Lower leg skin (tissue), 4 donors: ENCODE measurements around the gene GMCL1. TPM values are rescaled to one million over a fixed set of nuclear protein-coding genes. Genes with fewer than 3 reads are reported as not detected.

Experiments used
- DNase-seq, 2 donors: peaks; one replicate each; pipeline ENCODE4 v3.0.0-alpha.2; 2019; ENCODE audit warnings: low spot score in 2 of 2
- H3K4me3 ChIP-seq: fragments of 200-600 bp; sonication (generic); 2 replicates; pipeline ENCODE4 v1.5.1; 2017; ENCODE audit warnings: mild to moderate bottlenecking, low read depth; ENCODE audit not compliant: poor library complexity, severe bottlenecking
- POLR2A ChIP-seq, 2 donors: fragments of 450-650 bp; IDR thresholded peaks; one replicate each; pipeline ENCODE4 v1.6.1; 2016 to 2017; ENCODE audit warnings: antibody characterized with exemption in 2 of 2, mild to moderate bottlenecking in 1 of 2, moderate library complexity in 1 of 2
- WGBS, 2 donors: methylation state at CpG; one replicate each; pipeline ENCODE4 v1.1.5; 2018; 5-methylcytosine and 5-hydroxymethylcytosine counted together
- intact Hi-C: fragments of 100-400 bp; cut with DNase I; formaldehyde crosslinking; loops from one replicate; pipeline ENCODE4 v1.15.0; 2023; ENCODE audit warnings: low total_unique reads
- total RNA-seq, 4 donors: library from RNA; depleted of rRNA; stranded (reverse); fragments of >200 nt; gene quantifications; one replicate each; pipeline ENCODE4 v1.1.0, GENCODE V29; 2016
- TF ChIP-seq, protein P1 (sequence below), 3 donors: fragments of 450-650 bp; IDR thresholded peaks; one replicate each; pipeline ENCODE4 v1.5.1; 2016; ENCODE audit warnings: antibody characterized with exemption in 3 of 3, mild to moderate bottlenecking in 3 of 3, moderate library complexity in 2 of 3

Gene GMCL1
- total RNA-seq, 4 donors from 2014 or later = 10.2 to 15.6 (median 12.1) TPM

DNA sequence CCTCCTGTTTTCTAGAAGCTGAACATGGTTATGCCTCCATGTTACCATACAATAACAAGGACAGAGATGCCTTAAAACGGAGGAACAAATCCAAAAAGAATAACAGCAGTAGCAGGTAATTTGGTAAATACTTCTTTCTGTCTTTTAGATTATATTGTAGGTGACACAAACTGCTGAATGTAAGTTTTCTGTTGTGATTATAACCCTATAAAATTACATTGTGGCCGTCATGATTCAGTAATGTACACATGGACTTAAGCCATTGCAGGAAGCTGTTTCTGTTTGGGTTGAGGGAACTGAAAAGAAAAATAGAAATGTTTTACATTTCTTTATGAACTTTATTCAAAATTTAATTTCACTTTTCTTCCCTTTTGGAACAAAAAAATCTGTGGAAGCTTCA is 86.6 kb downstream of the GMCL1 start:
- intact Hi-C loops = loop anchor here (5.0 kb wide), 1 partner anchor 156 kb away; no protein-coding TSS in a partner anchor
- TF ChIP-seq, protein P1, sequence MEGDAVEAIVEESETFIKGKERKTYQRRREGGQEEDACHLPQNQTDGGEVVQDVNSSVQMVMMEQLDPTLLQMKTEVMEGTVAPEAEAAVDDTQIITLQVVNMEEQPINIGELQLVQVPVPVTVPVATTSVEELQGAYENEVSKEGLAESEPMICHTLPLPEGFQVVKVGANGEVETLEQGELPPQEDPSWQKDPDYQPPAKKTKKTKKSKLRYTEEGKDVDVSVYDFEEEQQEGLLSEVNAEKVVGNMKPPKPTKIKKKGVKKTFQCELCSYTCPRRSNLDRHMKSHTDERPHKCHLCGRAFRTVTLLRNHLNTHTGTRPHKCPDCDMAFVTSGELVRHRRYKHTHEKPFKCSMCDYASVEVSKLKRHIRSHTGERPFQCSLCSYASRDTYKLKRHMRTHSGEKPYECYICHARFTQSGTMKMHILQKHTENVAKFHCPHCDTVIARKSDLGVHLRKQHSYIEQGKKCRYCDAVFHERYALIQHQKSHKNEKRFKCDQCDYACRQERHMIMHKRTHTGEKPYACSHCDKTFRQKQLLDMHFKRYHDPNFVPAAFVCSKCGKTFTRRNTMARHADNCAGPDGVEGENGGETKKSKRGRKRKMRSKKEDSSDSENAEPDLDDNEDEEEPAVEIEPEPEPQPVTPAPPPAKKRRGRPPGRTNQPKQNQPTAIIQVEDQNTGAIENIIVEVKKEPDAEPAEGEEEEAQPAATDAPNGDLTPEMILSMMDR (IDR thresholded peaks at IDR 0.05) = no peak
- no peak for TF ChIP-seq POLR2A (IDR thresholded peaks at IDR 0.05)
- 35 to 38% methylated on average over 2 of the region's 2 CpGs for WGBS, 2 donors
- H3K4me3 ChIP-seq = no peak overlapping the region
- DNase-seq = no peak

DNA sequence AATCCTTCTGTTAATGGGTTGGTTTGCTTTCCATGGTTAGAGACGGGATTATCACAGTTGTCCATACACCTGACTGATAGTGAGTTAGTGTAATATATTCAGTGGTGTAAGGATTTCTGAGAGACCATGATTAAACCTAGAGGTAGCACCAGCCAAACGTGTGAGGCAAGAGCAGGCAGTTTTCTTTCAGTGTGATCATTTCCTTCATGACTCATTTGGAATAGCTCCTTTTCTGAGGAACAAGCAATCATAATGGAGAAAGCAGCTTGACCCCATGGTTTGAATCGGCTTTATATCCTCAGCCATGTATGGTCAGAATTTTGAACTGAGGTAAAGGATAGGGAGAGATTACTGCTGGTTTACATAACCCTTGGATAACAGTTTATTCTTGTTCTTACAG is 88.4 kb downstream of the GMCL1 start:
- no peak for DNase-seq
- no peak overlapping the region for H3K4me3 ChIP-seq
- 36 to 39% methylated on average over 3 of the region's 3 CpGs for WGBS, 2 donors
- intact Hi-C loops = loop anchor here (5.0 kb wide), 1 partner anchor 154 kb away; no protein-coding TSS in a partner anchor
- TF ChIP-seq, protein P1 (IDR thresholded peaks at IDR 0.05) = no peak
- no peak for TF ChIP-seq POLR2A (IDR thresholded peaks at IDR 0.05)

DNA sequence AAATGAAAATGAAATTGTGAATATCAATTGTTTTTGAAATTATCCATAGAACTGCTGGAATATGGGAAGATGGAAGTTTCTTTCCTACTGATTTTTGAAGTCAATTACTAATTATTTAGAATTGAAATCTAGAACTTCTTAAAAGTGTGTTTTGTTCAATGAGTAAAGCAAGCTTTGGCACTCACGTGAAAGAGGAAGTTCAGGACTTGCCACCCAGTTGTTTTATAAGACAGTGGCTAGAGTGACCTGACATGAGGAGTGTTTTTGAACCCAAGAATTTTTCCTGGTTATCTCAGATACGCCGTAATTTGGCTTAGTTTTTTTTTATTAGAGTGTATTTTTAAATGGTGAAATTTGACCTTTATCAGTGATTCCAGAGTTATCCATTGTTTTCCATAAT is 88.9 kb downstream of the GMCL1 start:
- WGBS, 2 donors = 47 to 62% methylated on average over 3 of the region's 3 CpGs
- intact Hi-C loops = loop anchor here (5.0 kb wide), 1 partner anchor 154 kb away; no protein-coding TSS in a partner anchor
- no peak overlapping the region for H3K4me3 ChIP-seq
- no peak for DNase-seq
- no peak for TF ChIP-seq POLR2A (IDR thresholded peaks at IDR 0.05)
- TF ChIP-seq, protein P1 (IDR thresholded peaks at IDR 0.05) = no peak

DNA sequence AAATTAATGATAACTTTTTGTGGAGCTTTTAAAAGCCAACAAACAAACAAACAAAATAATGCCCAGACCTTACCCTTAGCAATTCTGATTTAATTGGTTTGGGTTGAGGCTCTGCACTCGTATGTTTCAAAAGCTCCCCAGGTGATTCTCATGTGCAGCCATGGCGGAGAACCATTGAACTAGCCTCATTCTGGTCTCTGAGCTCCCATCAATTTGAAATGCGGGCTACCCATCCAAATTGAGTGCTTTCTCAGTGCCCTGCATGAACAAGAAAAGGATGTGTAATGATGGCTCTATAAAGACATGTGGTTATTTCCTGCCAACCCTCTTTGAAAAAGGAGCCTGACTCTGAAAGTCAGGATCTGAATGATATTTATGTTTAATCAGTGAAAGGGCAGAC is 93.7 kb downstream of the GMCL1 start:
- WGBS, 2 donors = 98 to 100% methylated on average over 3 of the region's 3 CpGs
- no peak overlapping the region for H3K4me3 ChIP-seq
- no peak for DNase-seq
- intact Hi-C loops = no loop called here
- TF ChIP-seq, protein P1 (IDR thresholded peaks at IDR 0.05) = no peak
- TF ChIP-seq POLR2A (IDR thresholded peaks at IDR 0.05) = no peak

DNA sequence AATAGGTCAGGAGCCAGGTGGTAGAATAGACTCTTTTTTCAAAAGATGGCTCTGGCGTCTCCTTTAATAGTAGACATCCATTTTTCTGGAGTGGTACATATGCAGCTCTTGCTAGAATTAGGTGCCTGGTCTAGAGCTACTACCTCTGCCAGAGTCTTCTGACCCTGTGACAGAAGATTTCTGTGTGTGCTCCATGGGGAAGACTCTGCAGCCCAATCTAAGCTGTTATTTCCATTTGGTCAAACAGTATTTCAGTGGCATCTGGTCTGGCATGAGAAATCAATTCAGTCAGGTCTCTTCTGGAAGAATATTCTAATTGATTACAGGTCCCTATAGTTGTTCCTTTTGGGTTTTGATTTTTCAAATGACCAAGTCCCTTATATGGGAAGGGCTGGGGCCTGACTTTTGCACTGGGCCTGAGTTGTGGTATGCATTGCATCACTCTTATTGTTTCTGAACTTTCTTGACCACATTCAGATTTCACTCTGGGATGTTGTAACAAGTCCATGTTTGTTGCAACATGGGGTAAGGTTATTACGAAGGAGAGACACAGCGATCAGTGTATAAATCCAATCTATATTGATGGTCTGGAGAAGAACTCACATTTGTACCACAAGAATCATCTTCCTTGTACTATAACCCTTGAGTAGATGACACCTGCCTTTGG is 97.5 kb downstream of the GMCL1 start:
- H3K4me3 ChIP-seq = no peak overlapping the region
- 56 to 66% methylated on average over 3 of the region's 3 CpGs for WGBS, 2 donors
- DNase-seq = no peak
- TF ChIP-seq, protein P1 (IDR thresholded peaks at IDR 0.05) = no peak
- no peak for TF ChIP-seq POLR2A (IDR thresholded peaks at IDR 0.05)
- intact Hi-C loops = no loop called here

Other genes starting within 250 kb of the GMCL1 start
- gene AAK1, start 185.9 kb upstream of the GMCL1 start, total RNA-seq = 10 to 100 TPM; 15.5 to 28.1 (median 24.4) TPM
- gene ANXA4, start 87.5 kb upstream of the GMCL1 start, total RNA-seq = 100 to 1,000 TPM in 1 of 4 donors, 10 to 100 TPM in 3; 60.2 to 107 (median 64.9) TPM
- gene SNRNP27, start 64.3 kb downstream of the GMCL1 start, total RNA-seq = 10 to 100 TPM; 55.6 to 82.3 (median 60.2) TPM
- 10 to 100 TPM; 19.1 to 26.6 (median 23.9) TPM for gene MXD1, start 85.4 kb downstream of the GMCL1 start, total RNA-seq
- 1,000 to 10,000 TPM in 1 of 4 donors, 100 to 1,000 TPM in 3; 771 to 1,715 (median 955) TPM for gene ASPRV1, start 132.0 kb downstream of the GMCL1 start, total RNA-seq